SU-DHL-6 (cell line): ENCODE measurements around the gene MRPS6.

ENCODE experiments used
- H2AFZ ChIP-seq: fragments of 200-600 bp; sonication (generic); 2 replicates; pipeline ENCODE4 v1.6.1; 2014; ENCODE audit warnings: low read depth, mild to moderate bottlenecking, moderate library complexity, mixed read lengths, antibody characterized with exemption, low read length; ENCODE audit not compliant: severe bottlenecking
- H3F3A ChIP-seq: fragments of 200-600 bp; shearing (Covaris generic); 2 replicates; pipeline ENCODE4 v1.6.0; 2016; ENCODE audit warnings: antibody characterized with exemption, mild to moderate bottlenecking; ENCODE audit not compliant: insufficient read depth
- H3K27ac ChIP-seq: fragments of 200-600 bp; sonication (generic); 2 replicates; pipeline ENCODE4 v1.5.1; 2016; ENCODE audit warnings: low read depth, mild to moderate bottlenecking, low read length, moderate library complexity, mixed read lengths
- H3K27me3 ChIP-seq: fragments of 200-600 bp; sonication (generic), shearing (Covaris generic); 2 replicates; pipeline ENCODE4 v1.6.0; 2014; ENCODE audit warnings: mild to moderate bottlenecking, low read length
- H3K36me3 ChIP-seq: fragments of 200-600 bp; sonication (generic); 2 replicates; pipeline ENCODE4 v1.6.1; 2014; ENCODE audit warnings: mild to moderate bottlenecking, low read length, mixed read lengths
- H3K4me2 ChIP-seq: fragments of 300-600, 200-600 bp; shearing (Covaris generic), sonication (generic); 2 replicates; pipeline ENCODE4 v1.6.0; 2014; ENCODE audit warnings: low read length, low read depth, mild to moderate bottlenecking; ENCODE audit not compliant: poor library complexity, severe bottlenecking
- H3K4me3 ChIP-seq: fragments of 200-600 bp; sonication (generic); 2 replicates; pipeline ENCODE4 v1.5.1; 2014; ENCODE audit warnings: antibody characterized with exemption, low read length, mild to moderate bottlenecking, mixed read lengths; ENCODE audit not compliant: insufficient read depth, poor library complexity, severe bottlenecking
- H3K79me2 ChIP-seq: fragments of 200-600 bp; sonication (generic); 2 replicates; pipeline ENCODE4 v1.6.1; 2014; ENCODE audit warnings: mild to moderate bottlenecking, low read length, moderate library complexity; ENCODE audit not compliant: insufficient read depth
- H3K9ac ChIP-seq: fragments of 200-600 bp; sonication (generic); 2 replicates; pipeline ENCODE4 v1.7.0; 2014; ENCODE audit warnings: mild to moderate bottlenecking, low read length
- H3K9me2 ChIP-seq: fragments of 200-600 bp; sonication (generic); replicated peaks from 2 replicates; pipeline ENCODE4 v1.6.1; 2014; ENCODE audit warnings: low read length; ENCODE audit not compliant: insufficient read depth
- H3K9me3 ChIP-seq: fragments of 200-600 bp; sonication (generic); 2 replicates; pipeline ENCODE4 v1.6.1; 2014; ENCODE audit warnings: low read length, mixed read lengths; ENCODE audit not compliant: insufficient read depth
- H4K20me1 ChIP-seq: fragments of 200-600 bp; sonication (generic); 2 replicates; pipeline ENCODE4 v1.6.1; 2014; ENCODE audit warnings: low read depth, mild to moderate bottlenecking, antibody characterized with exemption, low read length, moderate library complexity, mixed read lengths
- CTCF ChIP-seq: fragments of 200-600 bp; sonication (generic); IDR thresholded peaks from one replicate; pipeline ENCODE4 v1.5.1; 2017; ENCODE audit warnings: antibody characterized with exemption, mild to moderate bottlenecking, low read length, moderate library complexity; ENCODE audit not compliant: insufficient read depth, poor library complexity, severe bottlenecking
- EZH2phosphoT487 ChIP-seq: fragments of 200-600 bp; sonication (generic), shearing (Covaris generic); conservative IDR thresholded peaks from 2 replicates; pipeline ENCODE4 v1.6.1; 2018; ENCODE audit warnings: mild to moderate bottlenecking, antibody characterized with exemption, low read length, moderate library complexity, mixed read lengths

MRPS6 gene

GRCh38 chr21:34076835-34077234 is 3.5 kb downstream of the MRPS6 start:
- H3K4me3 ChIP-seq: no peak overlapping the region
- H4K20me1 ChIP-seq: no peaks in the 10 kb centered on the region; the same call in 1 of the 2 replicates
- no peaks in the 10 kb centered on the region for H3K36me3 ChIP-seq
- peaks cover 70% of the 10 kb centered on the region for H3K79me2 ChIP-seq
- 0 out of 2 replicates have a peak, but pooled peaks cover 3% of the 10 kb centered on the region for H3F3A ChIP-seq
- H3K27ac ChIP-seq: no peak overlapping the region
- H3K9me3 ChIP-seq: no peaks in the 10 kb centered on the region
- H2AFZ ChIP-seq: no peak overlapping the region
- no peaks in the 10 kb centered on the region for H3K27me3 ChIP-seq
- H3K9me2 ChIP-seq: no peaks in the 10 kb centered on the region
- no peak overlapping the region for H3K9ac ChIP-seq
- H3K4me2 ChIP-seq: peak overlapping the region; percentile 90
- TF ChIP-seq CTCF (no peak), EZH2phosphoT487 (no peak)

- H3F3A ChIP-seq: 0 out of 2 replicates have a peak, but pooled peaks cover 3% of the 10 kb centered on the region
- H3K9me2 ChIP-seq: no peaks in the 10 kb centered on the region
- peak overlapping the region; percentile 3 for H3K4me2 ChIP-seq
- H3K4me3 ChIP-seq: no peak overlapping the region
- H3K27me3 ChIP-seq: no peaks in the 10 kb centered on the region
- no peak overlapping the region for H2AFZ ChIP-seq
- H3K36me3 ChIP-seq: no peaks in the 10 kb centered on the region
- peaks cover 81% of the 10 kb centered on the region for H3K79me2 ChIP-seq
- no peaks in the 10 kb centered on the region for H3K9me3 ChIP-seq
- TF ChIP-seq EZH2phosphoT487 (no peak), CTCF (no peak)
- H4K20me1 ChIP-seq: no peaks in the 10 kb centered on the region; the same call in 1 of the 2 replicates
- H3K9ac ChIP-seq: no peak overlapping the region
- no peak overlapping the region for H3K27ac ChIP-seq
These were observed 4.5 kb downstream of the MRPS6 start for GRCh38 chr21:34077888-34078287.

GRCh38 chr21:34078915-34079314 is 5.5 kb downstream of the MRPS6 start:
- Histone ChIP-seq H3K27me3 (no peaks in the 10 kb centered on the region), H3K27ac (no peak overlapping the region), H2AFZ (no peak overlapping the region), H3K4me3 (no peak overlapping the region), H3F3A (0 out of 2 replicates have a peak, but pooled peaks cover 3% of the 10 kb centered on the region), H4K20me1 (no peaks in the 10 kb centered on the region; the same call in 1 of the 2 replicates), H3K79me2 (peaks cover 91% of the 10 kb centered on the region), H3K36me3 (no peaks in the 10 kb centered on the region), H3K4me2 (no peak overlapping the region), H3K9me3 (no peaks in the 10 kb centered on the region), H3K9me2 (no peaks in the 10 kb centered on the region), H3K9ac (no peak overlapping the region)
- TF ChIP-seq CTCF (no peak), EZH2phosphoT487 (no peak)
